ENCODE measurements around the gene STX10.

STX10 gene

DNA sequence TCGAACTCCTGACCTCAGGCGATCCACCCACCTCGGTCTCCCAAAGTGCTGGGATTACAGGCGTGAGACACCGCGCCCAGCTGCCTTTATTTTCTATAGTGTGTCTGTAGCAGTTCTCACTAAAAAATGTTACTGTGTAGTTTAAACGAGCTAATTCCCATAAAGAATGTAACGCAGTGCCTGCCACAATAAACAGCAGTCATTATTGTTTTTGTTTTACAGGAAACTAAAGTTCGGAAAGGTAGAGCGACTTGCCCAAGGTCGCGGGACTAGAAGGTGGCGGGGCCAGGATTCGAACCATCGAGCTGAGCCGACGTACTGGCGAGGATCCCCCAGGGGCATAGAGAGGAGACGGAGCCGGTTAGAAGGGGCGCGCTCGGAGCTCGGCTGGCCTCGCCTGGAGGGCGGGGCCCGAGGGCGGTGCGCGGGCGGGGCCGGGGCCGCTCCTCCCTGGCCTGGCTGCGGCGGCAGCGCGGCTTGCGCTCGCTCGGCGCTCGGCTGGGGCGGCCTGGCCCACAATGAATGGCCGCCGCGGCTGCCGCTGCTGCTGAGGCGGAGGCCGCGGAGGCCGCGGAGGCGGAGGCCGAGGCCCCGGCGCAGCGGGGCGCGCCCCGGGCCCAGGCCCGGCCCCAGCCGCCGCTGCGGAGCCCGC lies 32.3 kb downstream of the STX10 start, which contains the start of gene NACC1:
Gene NACC1 (plus strand): TSS at position 493 of the 652 bp plus-strand sequence. CDS start 16,944 bp downstream, outside the sequence.
- peak; percentile 93 for DNase-seq

DNA sequence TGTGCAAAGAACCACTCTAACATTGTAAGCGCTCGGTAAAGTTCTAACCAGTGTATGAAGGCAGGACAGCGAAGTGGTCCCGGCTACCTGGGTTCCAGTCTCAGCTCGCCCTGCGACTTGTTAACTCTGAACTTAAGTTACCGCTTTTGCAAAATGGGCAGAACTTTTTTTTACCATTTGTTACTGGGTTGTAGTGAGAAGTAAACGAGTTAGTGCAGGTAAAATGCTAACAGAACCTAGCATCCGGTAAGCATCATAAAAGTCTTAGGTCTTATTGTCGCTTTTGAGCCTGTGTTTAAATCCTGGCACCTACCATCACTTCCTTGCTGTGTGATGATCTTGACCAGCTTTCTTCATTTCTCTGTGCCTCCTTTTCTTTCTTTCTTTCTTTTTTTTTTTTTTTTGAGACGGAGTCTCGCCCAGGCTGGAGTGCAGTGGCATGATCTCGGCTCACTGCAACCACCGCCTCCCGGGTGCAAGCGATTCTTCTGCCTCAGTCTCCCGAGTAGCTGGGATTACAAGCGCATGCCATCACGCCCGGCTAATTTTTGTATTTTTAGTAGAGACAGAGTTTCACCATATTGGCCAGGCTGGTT lies 32.9 kb downstream of the STX10 start:
- DNase-seq: no peak

DNA sequence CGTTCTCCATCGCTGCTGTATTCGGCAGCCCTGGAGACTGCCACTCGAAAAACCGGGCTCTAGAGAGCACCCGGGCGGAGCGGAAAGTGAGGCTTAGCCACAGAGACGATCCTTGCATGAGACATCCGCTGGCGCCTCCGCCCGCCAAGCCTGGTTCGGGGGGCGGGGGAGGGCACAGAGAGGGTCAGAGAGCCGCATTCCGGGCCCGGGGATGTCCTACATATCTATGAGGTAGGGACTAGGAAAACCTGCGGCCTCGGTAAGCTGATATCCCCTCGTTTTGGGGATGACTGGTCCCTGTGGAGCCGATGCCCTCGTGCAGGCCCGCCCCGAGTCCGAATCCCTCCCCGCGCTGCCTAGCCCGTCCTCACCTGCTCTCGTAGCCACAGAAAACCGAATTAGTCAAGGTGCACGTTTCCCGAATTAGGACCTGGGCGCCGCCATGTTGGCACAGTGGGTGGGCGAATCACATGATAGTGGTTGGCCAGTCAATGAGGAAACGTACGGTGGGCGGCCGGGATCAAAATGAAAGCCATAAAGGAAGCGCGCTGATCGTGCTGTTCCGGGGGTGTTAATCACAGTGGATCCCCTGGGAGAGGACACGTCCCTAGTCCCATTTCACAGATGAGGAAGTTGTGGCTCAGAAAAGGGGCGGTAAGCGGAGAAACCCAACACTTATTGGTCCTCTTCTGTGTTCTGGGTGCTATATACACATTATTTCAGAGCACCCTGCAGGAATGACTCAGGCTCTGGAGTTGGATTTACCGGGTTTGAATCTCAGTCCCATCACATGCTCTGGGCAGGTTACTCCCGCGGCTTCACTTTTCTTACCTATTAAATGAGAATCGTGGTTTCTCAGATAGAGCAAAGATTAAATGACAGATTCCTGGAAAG lies 33.6 kb downstream of the STX10 start, which contains the start of gene TRMT1:
Gene TRMT1 (minus strand): TSS at position 459 of the 894 bp plus-strand sequence. CDS start 341 bp downstream, at position 118.
- DNase-seq: peak; percentile 94

DNA sequence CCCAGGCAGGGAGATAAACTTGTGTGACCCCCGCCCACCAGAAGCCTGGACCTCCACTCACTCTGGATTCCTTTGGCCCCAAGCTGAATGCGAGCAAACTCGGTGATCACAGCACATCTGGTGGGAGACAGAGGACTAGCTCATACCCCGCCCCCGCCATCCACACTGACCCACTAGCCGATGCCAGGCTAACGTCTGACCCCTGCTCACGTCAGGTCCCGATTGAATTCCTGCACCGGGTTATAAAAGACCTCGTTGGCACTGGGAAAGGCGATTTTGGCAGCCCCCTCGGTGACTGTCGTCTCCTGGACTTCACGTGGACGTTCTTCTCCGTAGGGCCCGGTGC lies 34.3 kb downstream of the STX10 start:
- no peak for DNase-seq

DNA sequence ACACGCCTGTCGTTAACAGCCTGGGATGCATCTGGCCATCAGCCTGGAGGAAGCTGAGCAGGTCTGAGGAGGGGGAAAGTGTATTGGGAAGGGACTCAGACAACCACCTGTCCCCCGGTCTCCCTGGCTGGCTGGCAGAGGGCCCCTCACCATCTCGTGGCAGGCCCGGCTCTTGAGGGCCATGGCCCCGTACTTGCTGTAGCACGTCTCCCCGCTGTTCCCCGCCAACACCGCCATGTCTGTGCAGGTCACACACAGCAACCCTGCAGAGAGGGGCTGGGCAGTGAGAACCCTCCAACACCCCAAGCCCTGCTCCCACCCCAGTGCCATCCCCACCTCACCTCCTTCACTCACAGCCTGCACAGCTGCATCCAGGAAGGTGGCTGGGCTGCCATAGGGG lies 37.6 kb downstream of the STX10 start:
- DNase-seq: no peak

DNA sequence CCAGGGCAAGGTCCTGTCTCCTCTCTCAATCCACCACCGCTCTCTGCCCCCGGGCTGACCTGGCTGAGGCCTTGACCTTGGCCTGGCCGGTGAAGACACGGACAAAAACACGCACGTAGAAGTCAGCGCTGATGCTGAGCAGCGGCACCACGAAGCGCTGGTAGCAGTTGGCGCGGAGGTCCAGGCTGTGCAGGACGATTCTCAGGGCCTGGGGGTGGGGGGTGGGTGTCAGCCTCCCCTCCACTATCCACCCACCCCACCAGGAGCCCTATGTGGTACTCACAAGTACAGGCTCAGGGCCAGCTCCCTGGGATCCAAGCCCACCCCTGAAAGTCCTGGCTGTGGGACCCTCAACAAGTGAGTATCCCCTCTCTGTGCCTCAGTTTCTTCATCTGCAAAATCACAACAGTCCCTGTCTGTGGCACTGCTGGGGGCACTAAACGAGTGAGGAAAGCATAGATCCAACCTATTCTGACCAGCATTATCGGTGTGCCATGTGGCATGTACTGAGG lies 40.0 kb downstream of the STX10 start:
- DNase-seq: no peak

DNA sequence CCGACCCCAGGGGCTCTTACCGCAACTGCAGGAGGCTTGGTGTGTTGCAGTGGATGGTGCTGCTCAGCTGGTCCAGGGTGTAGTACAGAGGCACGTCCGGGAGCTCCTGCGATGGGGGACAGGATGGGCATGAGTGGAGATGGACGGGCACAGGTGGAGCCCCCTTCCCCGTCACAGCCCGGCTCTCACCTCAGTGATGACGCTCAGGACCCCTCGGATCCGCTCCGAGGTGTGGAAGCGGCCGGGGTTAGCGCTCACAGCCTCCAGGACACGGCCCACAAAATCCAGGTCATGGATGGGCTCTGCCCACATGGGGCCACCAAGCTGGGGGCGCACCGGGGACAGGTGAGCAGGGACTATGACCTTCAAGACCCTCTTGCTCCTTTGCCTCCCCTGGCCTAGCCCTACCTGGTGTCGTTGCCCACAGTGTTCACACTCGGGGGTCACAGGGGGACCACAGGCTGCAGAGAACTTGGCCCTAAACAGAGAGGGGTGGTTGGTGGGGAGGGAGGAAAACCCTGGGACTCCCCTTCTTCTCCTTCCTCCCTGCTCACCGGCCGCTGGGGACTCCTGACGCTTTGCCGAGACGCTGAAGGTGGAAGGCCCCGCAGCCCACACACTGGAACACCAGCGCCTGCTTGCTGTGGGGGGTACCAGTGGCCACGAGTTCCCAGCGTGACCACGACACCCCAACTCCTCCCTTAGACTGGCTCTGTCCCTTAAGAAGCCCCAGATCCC lies 40.6 kb downstream of the STX10 start:
- DNase-seq: no peak

DNA sequence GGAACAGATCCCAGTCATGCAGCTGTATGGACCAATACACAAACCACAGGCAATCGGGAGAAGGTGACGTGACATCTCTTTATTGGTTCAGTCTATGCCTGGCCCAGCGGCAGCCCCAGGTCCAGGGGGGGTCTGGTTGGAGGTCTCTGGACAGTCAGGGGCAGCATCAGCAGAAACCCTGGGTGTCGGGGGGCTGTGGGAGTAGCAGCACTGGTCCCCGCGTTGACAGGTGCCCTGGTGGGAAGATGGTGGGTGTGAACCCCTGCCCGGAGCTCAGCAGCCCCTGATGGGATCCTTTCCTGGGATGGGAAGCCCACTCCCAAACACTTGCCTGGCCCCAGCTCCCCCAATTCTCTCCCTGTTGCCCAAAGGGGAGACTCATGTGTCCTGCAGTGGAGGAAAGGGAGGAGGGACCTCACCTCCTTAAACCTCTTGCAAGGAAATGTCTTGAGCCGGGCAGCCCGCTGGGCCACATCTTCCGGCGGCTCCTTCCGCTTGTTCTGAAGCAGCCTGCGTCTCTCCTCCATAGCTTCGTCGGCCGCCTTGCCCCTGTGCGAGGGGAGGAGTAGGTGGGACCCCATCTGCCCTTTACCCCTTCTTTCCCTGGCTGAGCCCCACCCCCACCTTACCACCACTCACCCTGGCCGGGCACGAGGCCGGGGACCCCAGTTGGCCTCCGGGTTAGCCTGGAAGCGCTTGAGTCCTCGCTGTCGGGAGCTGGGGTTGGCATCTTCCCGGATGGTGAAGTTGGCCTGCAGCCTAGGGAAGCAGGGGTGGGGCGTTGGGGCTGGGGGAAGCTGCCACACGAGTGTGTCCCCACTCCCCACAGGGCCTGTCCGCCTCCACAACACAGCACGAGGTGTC lies 45.1 kb downstream of the STX10 start:
- DNase-seq: peak; percentile 39

DNA sequence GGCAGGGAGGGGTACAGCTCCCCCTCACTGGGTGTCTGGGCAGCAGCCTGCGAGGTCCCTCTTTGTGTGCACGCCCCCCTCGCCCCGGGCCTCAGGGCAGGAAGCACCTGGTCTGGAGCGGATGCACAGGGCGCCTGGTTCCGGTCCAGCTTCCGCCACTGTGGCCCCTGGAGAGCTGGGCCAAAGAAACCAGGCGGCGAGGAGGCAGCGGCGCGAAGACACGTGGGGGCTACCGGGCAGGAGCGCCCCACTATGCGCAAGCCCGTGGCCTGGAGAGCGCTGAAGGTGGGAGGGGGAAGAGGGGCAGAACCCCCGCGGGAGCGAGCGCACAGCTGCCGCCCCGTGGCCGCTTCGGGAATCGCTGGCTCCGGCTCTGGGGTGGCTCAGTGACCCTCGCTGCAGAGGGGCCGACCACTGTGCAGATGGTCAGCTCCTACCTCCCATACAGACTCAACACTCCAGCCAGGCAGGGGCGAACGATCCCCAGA lies 45.8 kb downstream of the STX10 start:
- DNase-seq: peak; percentile 62

DNA sequence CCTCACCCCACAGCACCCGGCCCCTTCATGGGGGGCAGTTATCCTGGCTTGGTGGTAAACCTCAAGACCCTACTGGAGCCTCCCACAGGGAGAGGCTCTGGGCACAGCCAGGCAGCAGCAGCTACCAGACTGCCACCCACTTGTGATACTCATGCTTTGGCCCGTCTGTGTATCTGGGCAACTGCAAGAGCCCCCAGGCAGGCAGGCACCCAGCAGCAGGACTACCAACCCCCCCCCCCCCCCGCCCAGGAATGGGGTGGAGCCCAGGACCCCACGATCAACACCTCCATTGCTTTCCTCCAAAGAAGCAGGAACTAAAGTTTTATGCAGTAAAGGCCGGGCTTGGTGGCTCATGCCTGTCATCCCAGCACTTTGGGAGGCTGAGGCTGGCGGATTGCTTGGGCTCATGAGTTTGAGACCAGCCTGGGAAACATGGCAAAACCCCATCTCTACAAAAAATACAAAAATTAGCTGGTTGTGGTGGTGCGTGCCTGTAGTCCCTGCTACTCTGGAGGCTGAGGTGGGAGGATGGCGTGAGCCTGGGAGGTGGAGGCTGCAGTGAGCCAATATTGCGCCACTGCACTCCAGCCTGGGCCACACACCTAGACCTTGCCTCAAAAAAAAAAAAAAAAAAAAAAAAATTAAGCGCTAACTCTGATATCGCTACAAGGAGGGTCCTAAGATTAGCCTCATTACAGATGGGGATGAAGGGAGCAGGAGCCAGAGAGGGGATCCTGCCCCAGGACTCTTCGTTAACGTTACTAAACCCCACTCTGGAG lies 46.4 kb downstream of the STX10 start:
- no peak for DNase-seq

DNA sequence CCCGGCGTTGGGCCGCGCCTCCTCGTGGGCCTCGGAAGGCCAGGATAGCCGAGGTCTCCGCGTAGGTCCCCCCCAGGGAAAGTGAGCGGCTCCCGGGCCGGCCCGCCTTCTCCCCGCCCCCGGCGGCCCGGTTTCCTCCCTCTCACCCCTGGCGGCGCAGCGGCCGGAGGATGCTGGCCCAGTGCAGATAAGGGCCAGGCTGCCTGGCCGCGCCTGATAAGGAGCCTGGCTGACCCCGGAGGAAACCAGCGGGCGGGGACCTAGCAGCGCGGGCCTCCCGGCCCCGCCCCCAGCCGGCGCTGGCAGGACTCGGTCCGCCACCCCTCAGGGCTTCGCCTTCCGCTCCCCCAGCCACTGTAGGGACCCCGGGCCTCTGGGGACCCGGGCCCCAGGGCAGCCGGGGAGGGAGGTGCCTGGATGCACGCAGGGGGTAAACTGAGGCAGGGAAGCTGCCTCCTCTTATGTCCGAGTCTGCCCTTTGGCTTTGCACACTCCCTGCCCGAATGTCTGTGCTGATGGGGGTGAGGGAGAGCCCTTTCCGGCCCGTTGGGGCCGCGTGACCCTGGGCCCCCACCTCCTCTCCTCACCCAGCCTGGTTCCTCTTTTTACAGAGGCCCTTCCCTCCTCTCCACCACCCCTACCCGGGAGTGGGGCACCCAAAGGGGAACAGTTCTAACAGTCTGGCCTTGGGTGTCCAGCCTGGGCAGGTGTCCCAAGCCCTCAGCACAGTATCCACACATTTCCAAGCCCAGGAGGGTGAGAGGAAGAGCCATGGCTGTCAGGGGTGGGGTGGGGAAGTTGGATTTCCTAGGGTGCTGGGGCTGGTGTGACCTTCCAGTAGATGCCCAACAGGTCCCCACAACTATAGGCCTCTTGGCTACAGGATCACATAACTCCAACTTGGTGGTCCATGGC lies 47.3 kb downstream of the STX10 start, which contains the start of gene LYL1:
Gene LYL1 (minus strand): TSS at position 193 of the 915 bp plus-strand sequence. CDS start 1,687 bp downstream, outside the sequence.
- DNase-seq: no peak

DNA sequence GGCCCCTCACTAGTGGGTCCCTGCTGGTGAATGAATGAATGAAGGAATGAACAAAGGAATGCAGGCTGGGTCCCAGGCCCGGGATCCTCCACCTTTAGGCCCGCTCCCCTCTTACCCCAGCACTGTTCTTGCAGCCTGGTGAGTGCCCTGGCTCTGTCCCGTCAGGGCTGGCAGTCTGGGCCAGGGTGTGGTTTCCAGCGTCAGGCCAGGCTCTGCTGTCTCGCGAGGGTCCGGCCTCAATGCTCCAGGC lies 47.8 kb downstream of the STX10 start:
- DNase-seq: no peak

DNA sequence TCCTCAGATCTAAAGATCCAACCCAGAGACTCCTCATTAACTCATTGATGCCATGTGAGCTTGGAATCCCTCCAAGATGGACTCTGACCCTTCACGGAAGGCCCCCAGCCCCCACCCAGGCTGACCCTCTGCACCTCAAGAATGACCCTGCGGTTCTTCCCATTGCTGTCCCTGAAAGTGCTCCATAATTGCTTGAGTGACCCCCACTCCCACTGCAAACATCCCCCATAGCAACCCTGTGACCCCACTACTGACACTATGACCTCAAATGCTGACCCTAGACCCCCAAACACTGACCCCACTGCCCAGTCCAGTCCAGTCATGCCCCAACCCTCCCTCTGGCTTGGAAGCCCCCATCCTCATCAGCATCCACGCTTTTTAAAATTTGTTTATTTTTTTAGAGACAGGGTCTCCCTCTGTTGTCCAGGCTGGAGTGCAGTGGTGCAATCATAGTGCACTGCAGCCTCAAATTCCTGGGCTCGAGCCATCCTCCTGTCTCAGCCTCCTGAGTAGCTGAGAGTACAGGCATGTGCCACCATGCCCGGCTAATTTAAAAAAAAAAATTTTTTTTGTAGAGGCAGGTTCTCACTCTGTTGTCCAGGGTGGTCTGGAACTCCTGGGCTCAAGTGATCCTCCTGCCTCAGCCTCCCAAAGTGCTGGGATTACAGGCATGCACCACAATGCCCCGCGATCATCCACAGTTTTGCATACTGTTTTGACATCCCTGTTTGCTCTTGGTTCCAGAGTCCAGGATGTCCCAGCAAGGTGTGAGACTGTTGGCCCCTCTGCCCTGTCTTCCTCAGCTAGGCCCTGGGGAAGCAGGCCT lies 48.4 kb downstream of the STX10 start:
- DNase-seq: no peak

DNA sequence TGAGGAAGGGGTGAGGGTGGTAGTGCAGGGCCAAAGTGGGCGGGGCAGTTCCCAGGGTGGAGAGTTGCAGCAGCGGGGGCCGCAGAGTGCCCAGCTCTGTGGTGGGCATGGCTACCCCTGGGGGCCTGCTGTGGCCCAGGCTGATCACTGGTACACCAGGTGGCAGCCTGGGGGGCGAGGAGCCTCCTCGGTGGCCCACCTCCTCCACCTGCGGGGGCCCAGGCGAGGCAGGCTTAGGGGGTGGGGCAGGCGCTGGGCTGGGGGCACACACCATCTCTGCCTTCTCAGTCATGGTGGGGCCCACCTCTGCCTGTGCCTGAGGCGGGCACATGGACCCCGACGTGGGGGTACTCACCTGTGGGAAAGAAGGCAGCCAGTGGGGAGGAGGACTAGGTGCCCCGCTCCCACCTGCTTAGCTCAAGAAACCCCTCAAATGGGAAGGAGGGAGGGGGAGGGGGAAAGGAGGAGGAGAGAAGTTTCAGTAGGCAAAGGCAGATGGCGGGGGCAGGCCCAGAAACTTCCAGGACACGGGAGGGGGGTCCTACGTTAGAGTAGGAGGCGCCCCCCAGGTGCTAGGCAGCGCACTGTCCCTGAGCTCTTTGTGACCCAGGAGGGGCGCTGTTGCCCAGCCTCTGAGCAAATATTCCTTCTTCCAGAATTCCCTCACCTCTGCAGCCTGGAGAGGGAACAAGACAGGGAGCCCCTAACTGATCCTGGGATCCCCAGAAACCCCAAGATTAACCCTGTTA lies 49.2 kb downstream of the STX10 start:
- DNase-seq: no peak

DNA sequence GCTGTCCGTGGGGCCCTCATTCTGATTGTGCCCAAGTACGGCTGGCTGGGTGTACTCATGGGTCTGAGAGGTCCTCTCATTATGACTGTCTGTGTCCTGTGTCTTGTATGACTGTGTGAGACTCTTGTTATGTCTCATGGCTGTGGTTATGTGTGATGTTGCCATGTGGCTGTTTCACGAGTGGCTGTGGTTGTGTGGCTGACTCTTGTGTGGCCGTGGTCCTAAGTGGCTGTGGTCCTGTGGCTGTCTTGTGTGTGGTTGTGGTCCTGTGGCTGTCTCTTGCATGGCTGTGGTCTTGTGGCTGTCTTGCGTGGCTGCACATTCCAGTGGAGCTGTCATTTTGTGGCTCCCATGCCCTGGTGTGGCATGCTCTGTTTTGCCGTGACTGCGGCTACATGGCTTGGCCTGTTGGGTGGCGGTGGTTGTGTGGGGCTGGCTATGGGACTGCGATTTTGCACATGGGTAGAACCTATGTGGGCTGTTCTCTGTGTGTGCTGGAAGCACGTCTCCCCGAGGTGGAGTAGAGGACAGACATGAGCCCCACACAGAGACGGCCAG lies 50.1 kb downstream of the STX10 start:
- DNase-seq: peak; percentile 90

DNA sequence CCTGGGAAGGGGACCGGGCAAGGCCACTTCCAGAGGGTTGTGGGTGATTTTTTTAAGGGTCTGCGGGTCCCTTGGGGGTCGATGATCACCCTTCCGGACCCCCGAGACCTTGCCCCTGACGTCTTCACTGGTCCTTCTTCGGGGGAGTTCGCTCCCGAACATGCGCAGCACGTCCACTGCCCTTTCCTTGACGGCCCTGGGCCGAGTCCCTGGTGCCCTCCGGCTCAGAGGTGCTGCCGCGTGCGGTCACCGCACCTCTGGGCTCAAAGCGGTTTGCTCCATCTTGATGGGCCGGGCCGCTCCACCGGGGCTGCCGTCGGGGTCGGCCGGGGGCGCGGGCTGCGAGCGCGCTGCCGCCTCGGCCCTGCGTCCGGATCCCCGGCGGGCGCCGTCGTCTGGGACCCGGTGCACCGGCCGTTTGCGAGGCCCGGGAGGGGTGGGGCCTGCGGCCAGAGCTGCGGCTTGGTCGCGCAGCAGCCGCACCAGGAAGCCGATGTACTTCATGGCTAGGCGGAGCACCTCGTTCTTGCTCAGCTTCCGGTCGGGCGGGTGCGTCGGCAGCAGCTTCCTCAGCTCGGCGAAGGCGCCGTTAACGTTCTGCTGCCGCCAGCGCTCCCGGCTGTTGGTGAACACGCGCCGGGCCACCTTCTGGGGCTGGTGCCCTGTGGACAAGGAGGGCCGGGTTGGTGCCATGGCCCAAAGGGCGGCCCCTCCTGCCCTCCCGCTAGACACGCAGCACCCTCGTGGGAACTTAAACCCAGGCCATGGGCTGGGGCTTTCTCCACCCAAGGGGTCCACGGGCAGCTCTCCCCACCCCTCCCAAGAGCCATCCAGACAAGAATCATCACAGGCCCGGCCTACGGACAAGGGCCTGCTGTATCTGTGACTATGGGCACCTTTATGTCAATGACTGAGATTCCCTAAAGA lies 50.8 kb downstream of the STX10 start:
- DNase-seq: peak; percentile 86
